CD4-positive, alpha-beta T cell (primary cell): ENCODE measurements around the gene UBE2E3. TPM values are rescaled to one million over a fixed set of nuclear protein-coding genes. Genes with fewer than 3 reads are reported as not detected.

Experiments
- ATAC-seq: fragments of 200-7000 bp; cut with Tn5 transposase; one replicate; pipeline ENCODE4 v1.10.0; 2022; ENCODE audit warnings: mild to moderate bottlenecking; ENCODE audit not compliant: poor library complexity
- CTCF ChIA-PET: fragments of 350-600 bp; sonication (Branson Sonifier 250); formaldehyde crosslinking; loops from one replicate; lab custom pipeline; 2021; ENCODE audit warnings: antibody characterized with exemption, inconsistent platforms; lab: Charles Lee
- POLR2A ChIA-PET: fragments of 350-600 bp; sonication (Branson Sonifier 250); formaldehyde crosslinking; loops from one replicate; lab custom pipeline; 2021; ENCODE audit warnings: antibody characterized with exemption, inconsistent platforms; lab: Charles Lee
- DNase-seq, 14 experiments: peaks; one replicate each; pipeline ENCODE4 v3.0.0-alpha.2; 2013 to 2020; ENCODE audit warnings: mixed read lengths in 2 of 14
- H3K27ac ChIP-seq, 2 donors: one replicate each; pipeline versions ENCODE4 v1.5.1 to v1.7.0; 2013; ENCODE audit warnings: low read length in 2 of 2, low read depth in 1 of 2, mild to moderate bottlenecking in 1 of 2
- H3K27me3 ChIP-seq, 2 experiments: 1 replicate in 1 of 2; 2 replicates in 1 of 2; pipeline versions ENCODE4 v1.6.1 to v1.7.0; 2013; ENCODE audit warnings: low read length in 2 of 2, control low read depth in 1 of 2, mild to moderate bottlenecking in 1 of 2, moderate library complexity in 1 of 2; ENCODE audit not compliant: insufficient read depth in 2 of 2, control insufficient read depth in 1 of 2
- H3K36me3 ChIP-seq: one replicate; pipeline ENCODE4 v1.6.1; 2013; ENCODE audit warnings: low read length, control low read depth; ENCODE audit not compliant: insufficient read depth
- H3K4me1 ChIP-seq: one replicate; pipeline ENCODE4 v1.6.1; 2013; ENCODE audit warnings: low read length, control low read depth; ENCODE audit not compliant: insufficient read depth
- H3K4me3 ChIP-seq: one replicate; pipeline ENCODE4 v1.5.1; 2013; ENCODE audit warnings: mild to moderate bottlenecking, low read length, moderate library complexity
- H3K9me3 ChIP-seq, 2 experiments: 1 replicate in 1 of 2; 2 replicates in 1 of 2; pipeline versions ENCODE4 v1.6.1 to v1.7.0; 2013; ENCODE audit warnings: low read length in 2 of 2, mild to moderate bottlenecking in 2 of 2, control low read depth in 1 of 2, moderate library complexity in 1 of 2; ENCODE audit not compliant: control insufficient read depth in 1 of 2, insufficient read depth in 1 of 2
- H3K27ac Mint-ChIP-seq: one replicate; pipeline ENCODE4 v1.8.0; 2020; ENCODE audit warnings: mixed read lengths
- H3K27me3 Mint-ChIP-seq: one replicate; pipeline ENCODE4 v1.8.0; 2021; ENCODE audit warnings: mixed read lengths
- H3K36me3 Mint-ChIP-seq: one replicate; pipeline ENCODE4 v1.8.0; 2021; ENCODE audit warnings: low read depth, mixed read lengths
- H3K4me1 Mint-ChIP-seq: one replicate; pipeline ENCODE4 v1.8.0; 2021; ENCODE audit warnings: low read depth, mixed read lengths
- H3K4me3 Mint-ChIP-seq: one replicate; pipeline ENCODE4 v1.8.0; 2020; ENCODE audit warnings: mild to moderate bottlenecking, mixed read lengths
- H3K9me3 Mint-ChIP-seq: one replicate; pipeline ENCODE4 v1.8.0; 2020; ENCODE audit warnings: mixed read lengths
- CTCF ChIP-seq: fragments of 200-600 bp; IDR thresholded peaks from one replicate; pipeline ENCODE4 v1.8.0; 2022; ENCODE audit warnings: antibody characterized with exemption, mild to moderate bottlenecking
- intact Hi-C, 2 experiments: fragments of 100-400 bp; cut with DNase I in 1 of 2; cut with micrococcal nuclease in 1 of 2; formaldehyde crosslinking; loops; one replicate each; pipeline versions ENCODE4 v1.15.1 to v1.9.0; 2023 to 2025; cut with DNase I, micrococcal nuclease
- total RNA-seq, 174 experiments: library from RNA in 2 of 174; stranded (reverse) in 2 of 174; gene quantifications; one replicate each; pipeline ENCODE4 v1.2.3 and lab custom pipeline; 2021 to 2026

UBE2E3 gene
- total RNA-seq, 2 experiments from 2014 or later = 20.5 TPM

DNA sequence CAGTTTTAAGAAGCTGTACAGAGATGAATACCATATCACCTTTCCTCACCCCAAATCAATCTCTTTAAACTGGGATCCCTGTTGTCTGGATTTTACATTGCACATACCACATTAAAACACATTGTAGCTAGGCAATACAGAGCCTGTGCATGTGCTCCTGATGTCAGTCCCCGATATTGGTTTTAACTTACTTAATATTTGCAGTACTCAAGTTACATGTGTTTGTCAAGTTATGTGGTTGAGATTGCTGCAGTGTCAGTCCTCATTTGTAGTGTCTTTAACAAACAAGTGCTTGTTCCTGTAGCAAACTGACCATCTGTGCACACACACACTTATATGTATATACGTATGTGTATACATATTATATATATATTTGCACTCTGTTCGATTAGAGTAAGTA is 10.4 kb upstream of the UBE2E3 start:
- no peak overlapping the region for H3K27ac Mint-ChIP-seq
- TF ChIP-seq CTCF = no peak
- H3K4me3 ChIP-seq = no peak overlapping the region
- no peaks in the 10 kb centered on the region for H3K9me3 ChIP-seq
- peaks cover 0 to 3% of the 10 kb centered on the region in 2 experiments for H3K27me3 ChIP-seq
- intact Hi-C loops = loop anchor here in 1 of 2 experiments (5.0 to 10.0 kb wide), 2 partner anchors 495 to 958 kb away; no protein-coding TSS in a partner anchor
- CTCF ChIA-PET = no interaction called here
- H3K36me3 ChIP-seq = no peaks in the 10 kb centered on the region
- H3K9me3 Mint-ChIP-seq = no peaks in the 10 kb centered on the region
- peaks cover 16% of the 10 kb centered on the region for H3K27me3 Mint-ChIP-seq
- no peak for ATAC-seq
- no peaks in the 10 kb centered on the region for H3K4me1 Mint-ChIP-seq
- H3K36me3 Mint-ChIP-seq = no peaks in the 10 kb centered on the region
- no peak overlapping the region for H3K4me3 Mint-ChIP-seq
- no peaks in the 10 kb centered on the region for H3K4me1 ChIP-seq
- no peak for DNase-seq
- H3K27ac ChIP-seq = no peak overlapping the region
- POLR2A ChIA-PET = interaction anchor here (4.7 kb wide), 1 partner anchor 10 kb away, joined by 30 read pairs; the partner anchor contains the start of gene UBE2E3

DNA sequence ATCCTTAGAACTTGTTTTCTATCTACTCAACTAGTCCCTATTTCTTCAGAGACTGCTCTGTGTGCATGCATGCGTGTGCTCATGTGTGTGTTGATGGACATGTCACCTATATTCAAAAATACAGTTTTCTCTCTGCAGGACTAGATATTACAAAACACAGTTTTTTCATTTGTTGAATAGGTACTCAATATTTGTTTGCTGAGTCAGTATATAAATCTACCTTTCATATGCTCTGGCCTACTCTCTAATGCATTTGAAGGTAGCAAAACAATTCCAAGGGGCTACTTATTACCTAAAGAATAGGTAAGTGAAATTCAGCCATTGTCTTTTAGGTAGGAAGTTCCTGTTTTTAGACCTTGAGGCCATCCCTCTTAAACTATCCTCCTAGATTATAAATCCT is 8.6 kb upstream of the UBE2E3 start:
- DNase-seq = no peak
- POLR2A ChIA-PET = interaction anchor here (1.0 kb wide), 1 partner anchor 9 kb away, joined by 7 read pairs; the partner anchor contains the start of gene UBE2E3
- CTCF ChIA-PET = no interaction called here

DNA sequence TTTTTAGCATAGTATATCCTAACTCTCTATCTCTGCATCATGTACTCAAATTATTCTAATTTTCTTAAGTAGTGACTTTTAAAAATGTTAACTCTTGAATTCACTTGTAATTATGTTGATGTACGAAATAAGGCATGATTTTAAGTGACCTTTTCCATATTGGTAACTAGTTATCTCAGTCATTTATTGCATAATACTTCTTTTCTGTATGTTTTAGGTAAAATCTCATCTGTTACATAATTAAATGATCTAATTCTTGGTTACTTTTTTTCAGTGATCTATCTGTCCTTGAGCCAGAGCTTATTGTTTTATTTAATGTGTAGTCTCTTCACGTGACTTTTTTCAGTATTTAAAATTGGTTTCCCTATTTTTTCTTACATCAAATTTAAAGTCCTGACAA is 4.8 kb upstream of the UBE2E3 start:
- Mint-ChIP-seq H3K27ac (no peak overlapping the region), H3K27me3 (no peaks in the 10 kb centered on the region), H3K4me1 (peaks cover 11% of the 10 kb centered on the region), H3K36me3 (peaks cover 6% of the 10 kb centered on the region), H3K4me3 (no peak overlapping the region), H3K9me3 (no peaks in the 10 kb centered on the region)
- no peaks in the 10 kb centered on the region for H3K9me3 ChIP-seq
- H3K27ac ChIP-seq = no peak overlapping the region
- TF ChIP-seq CTCF = no peak
- ChIA-PET POLR2A (no interaction called here), CTCF (no interaction called here)
- ATAC-seq (no peak), DNase-seq (no peak)
- no peaks in the 10 kb centered on the region for H3K36me3 ChIP-seq
- peaks cover 8% of the 10 kb centered on the region for H3K4me1 ChIP-seq
- intact Hi-C loops = loop anchor here in 1 of 2 experiments (5.0 to 10.0 kb wide), 2 partner anchors 489 to 912 kb away; no protein-coding TSS in a partner anchor
- no peaks in the 10 kb centered on the region for H3K27me3 ChIP-seq
- H3K4me3 ChIP-seq = no peak overlapping the region

More for the DNA sequence above, 8.6 kb upstream of the UBE2E3 start:
- Histone ChIP-seq H3K36me3 (no peaks in the 10 kb centered on the region), H3K9me3 (no peaks in the 10 kb centered on the region), H3K4me3 (no peak overlapping the region), H3K27me3 (peaks cover 0 to 3% of the 10 kb centered on the region in 2 experiments), H3K4me1 (no peaks in the 10 kb centered on the region), H3K27ac (no peak overlapping the region)
- no peak overlapping the region for H3K27ac Mint-ChIP-seq
- H3K4me3 Mint-ChIP-seq = no peak overlapping the region
- intact Hi-C loops = loop anchor here in 1 of 2 experiments (5.0 to 10.0 kb wide), 2 partner anchors 493 to 960 kb away; no protein-coding TSS in a partner anchor
- peaks cover 7% of the 10 kb centered on the region for H3K27me3 Mint-ChIP-seq
- TF ChIP-seq CTCF = no peak
- no peaks in the 10 kb centered on the region for H3K9me3 Mint-ChIP-seq
- no peaks in the 10 kb centered on the region for H3K36me3 Mint-ChIP-seq
- no peak for ATAC-seq
- no peaks in the 10 kb centered on the region for H3K4me1 Mint-ChIP-seq
